Neural progenitor cell (in vitro differentiated cells): ENCODE data around the gene JPT2. TPM values are rescaled to one million over a fixed set of nuclear protein-coding genes. Genes with fewer than 3 reads are reported as not detected.

ENCODE experiments used
- DNase-seq: peaks from one replicate; pipeline ENCODE4 v3.0.0-alpha.2; 2016; ENCODE audit warnings: low spot score
- H2AFZ ChIP-seq: fragments of 200-600 bp; sonication (generic); replicated peaks from 2 replicates; pipeline ENCODE4 v1.6.1; 2016; ENCODE audit warnings: antibody characterized with exemption
- H3F3A ChIP-seq: fragments of 200-600 bp; sonication (generic); 2 replicates; pipeline ENCODE4 v1.6.1; 2016; ENCODE audit warnings: antibody characterized with exemption, low read depth
- H3K27ac ChIP-seq: fragments of 200-600 bp; sonication (generic); 2 replicates; pipeline ENCODE4 v1.5.1; 2016; ENCODE audit warnings: mild to moderate bottlenecking
- H3K27me3 ChIP-seq: fragments of 200-600 bp; sonication (generic); 2 replicates; pipeline ENCODE4 v1.6.1; 2016; ENCODE audit warnings: mild to moderate bottlenecking, moderate library complexity
- H3K36me3 ChIP-seq: fragments of 200-600 bp; sonication (generic); 2 replicates; pipeline ENCODE4 v1.5.1; 2016
- H3K4me1 ChIP-seq: fragments of 200-600 bp; sonication (generic); 2 replicates; pipeline ENCODE4 v1.6.1; 2016; ENCODE audit warnings: mixed run types
- H3K4me2 ChIP-seq: fragments of 200-600 bp; sonication (generic); 2 replicates; pipeline ENCODE4 v1.6.1; 2016
- H3K4me3 ChIP-seq: fragments of 200-600 bp; sonication (generic); 2 replicates; pipeline ENCODE4 v1.5.1; 2016
- H3K79me2 ChIP-seq: fragments of 200-600 bp; sonication (generic); 2 replicates; pipeline ENCODE4 v1.6.1; 2016; ENCODE audit warnings: low read depth
- H3K9ac ChIP-seq: fragments of 200-600 bp; sonication (generic); 2 replicates; pipeline ENCODE4 v1.6.1; 2016
- H3K9me3 ChIP-seq: fragments of 200-600 bp; sonication (generic); 2 replicates; pipeline ENCODE4 v1.5.1; 2016; ENCODE audit warnings: low read depth
- H4K20me1 ChIP-seq: fragments of 200-600 bp; sonication (generic); 2 replicates; pipeline ENCODE4 v1.6.1; 2016; ENCODE audit warnings: low read depth
- H3K27ac Mint-ChIP-seq: 3 replicates; pipeline ENCODE4 v1.8.0; 2021; ENCODE audit warnings: mixed read lengths
- H3K27me3 Mint-ChIP-seq: 2 replicates; pipeline ENCODE4 v1.8.0; 2022; ENCODE audit warnings: low read depth, mild to moderate bottlenecking, inconsistent platforms, moderate library complexity, mixed read lengths; ENCODE audit not compliant: insufficient read depth
- H3K36me3 Mint-ChIP-seq: 3 replicates; pipeline ENCODE4 v1.8.0; 2021; ENCODE audit warnings: mixed read lengths
- H3K4me1 Mint-ChIP-seq: 3 replicates; pipeline ENCODE4 v1.8.0; 2021; ENCODE audit warnings: mixed read lengths
- H3K4me3 Mint-ChIP-seq: 3 replicates; pipeline ENCODE4 v1.8.0; 2021; ENCODE audit warnings: mild to moderate bottlenecking, moderate library complexity, mixed read lengths
- H3K9me3 Mint-ChIP-seq: 3 replicates; pipeline ENCODE4 v1.8.0; 2020; ENCODE audit warnings: mixed read lengths
- EZH2 ChIP-seq: fragments of 200-600 bp; sonication (generic); IDR thresholded peaks from 2 replicates; pipeline ENCODE4 v1.6.1; 2017; ENCODE audit warnings: antibody characterized with exemption, mild to moderate bottlenecking, moderate library complexity
- EZH2phosphoT487 ChIP-seq: fragments of 200-600 bp; sonication (generic); IDR thresholded peaks from 2 replicates; pipeline ENCODE4 v1.6.1; 2017; ENCODE audit warnings: antibody characterized with exemption
- total RNA-seq: library from RNA; depleted of rRNA; stranded (reverse); fragments of >200 nt; gene quantifications from 2 replicates; pipeline ENCODE4 v1.2.3, GENCODE V29; 2015; ENCODE audit warnings: low replicate concordance
- TF ChIP-seq, protein P1 (sequence below): fragments of 200-600 bp; sonication (generic); IDR thresholded peaks from 2 replicates; pipeline ENCODE4 v1.5.1; 2017; ENCODE audit warnings: antibody characterized with exemption, mild to moderate bottlenecking

The JPT2 gene
- total RNA-seq, 1 donor from 2014 or later = 187 TPM

DNA sequence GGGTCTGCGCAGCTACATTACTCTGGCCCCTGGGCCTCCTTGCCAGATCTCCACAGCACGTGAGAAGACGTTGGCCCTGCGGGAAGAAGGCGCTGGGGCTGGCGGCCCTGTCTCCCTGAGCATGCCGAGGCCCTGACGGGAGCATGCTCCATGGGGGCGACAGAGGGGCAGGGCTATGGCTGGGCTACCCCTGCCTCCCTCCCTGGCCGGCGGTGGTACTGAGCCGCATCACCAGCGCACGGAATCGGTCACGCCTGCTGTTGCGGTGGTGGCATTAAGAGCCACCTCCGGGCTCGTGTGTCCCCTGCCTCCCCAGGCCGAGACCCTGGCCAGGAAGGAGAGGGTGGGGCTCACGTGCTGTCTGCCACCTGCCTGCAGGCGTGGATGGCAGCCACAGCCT is 56.0 kb downstream of the JPT2 start:
- peaks cover 2% of the 10 kb centered on the region for H3K9me3 Mint-ChIP-seq
- H3K27me3 Mint-ChIP-seq = no peaks in the 10 kb centered on the region
- no peaks in the 10 kb centered on the region for H3K79me2 ChIP-seq
- H3K9me3 ChIP-seq = no peaks in the 10 kb centered on the region
- TF ChIP-seq EZH2 (no peak), EZH2phosphoT487 (no peak)
- TF ChIP-seq, protein P1, sequence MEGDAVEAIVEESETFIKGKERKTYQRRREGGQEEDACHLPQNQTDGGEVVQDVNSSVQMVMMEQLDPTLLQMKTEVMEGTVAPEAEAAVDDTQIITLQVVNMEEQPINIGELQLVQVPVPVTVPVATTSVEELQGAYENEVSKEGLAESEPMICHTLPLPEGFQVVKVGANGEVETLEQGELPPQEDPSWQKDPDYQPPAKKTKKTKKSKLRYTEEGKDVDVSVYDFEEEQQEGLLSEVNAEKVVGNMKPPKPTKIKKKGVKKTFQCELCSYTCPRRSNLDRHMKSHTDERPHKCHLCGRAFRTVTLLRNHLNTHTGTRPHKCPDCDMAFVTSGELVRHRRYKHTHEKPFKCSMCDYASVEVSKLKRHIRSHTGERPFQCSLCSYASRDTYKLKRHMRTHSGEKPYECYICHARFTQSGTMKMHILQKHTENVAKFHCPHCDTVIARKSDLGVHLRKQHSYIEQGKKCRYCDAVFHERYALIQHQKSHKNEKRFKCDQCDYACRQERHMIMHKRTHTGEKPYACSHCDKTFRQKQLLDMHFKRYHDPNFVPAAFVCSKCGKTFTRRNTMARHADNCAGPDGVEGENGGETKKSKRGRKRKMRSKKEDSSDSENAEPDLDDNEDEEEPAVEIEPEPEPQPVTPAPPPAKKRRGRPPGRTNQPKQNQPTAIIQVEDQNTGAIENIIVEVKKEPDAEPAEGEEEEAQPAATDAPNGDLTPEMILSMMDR = no peak
- H3K27me3 ChIP-seq = no peaks in the 10 kb centered on the region
- no peaks in the 10 kb centered on the region for H3K4me1 Mint-ChIP-seq
- H3K9ac ChIP-seq = no peak overlapping the region
- no peaks in the 10 kb centered on the region for H3K36me3 ChIP-seq
- peaks cover 2% of the 10 kb centered on the region for H4K20me1 ChIP-seq
- no peak overlapping the region for H3K4me3 ChIP-seq
- no peak for DNase-seq
- peaks cover 45% of the 10 kb centered on the region for H3F3A ChIP-seq
- no peak overlapping the region for H3K4me3 Mint-ChIP-seq
- no peak overlapping the region for H3K27ac Mint-ChIP-seq
- H3K4me1 ChIP-seq = no peaks in the 10 kb centered on the region
- no peak overlapping the region for H3K27ac ChIP-seq
- no peak overlapping the region for H3K4me2 ChIP-seq
- peaks cover 4% of the 10 kb centered on the region for H3K36me3 Mint-ChIP-seq
- H2AFZ ChIP-seq = no peak overlapping the region

DNA sequence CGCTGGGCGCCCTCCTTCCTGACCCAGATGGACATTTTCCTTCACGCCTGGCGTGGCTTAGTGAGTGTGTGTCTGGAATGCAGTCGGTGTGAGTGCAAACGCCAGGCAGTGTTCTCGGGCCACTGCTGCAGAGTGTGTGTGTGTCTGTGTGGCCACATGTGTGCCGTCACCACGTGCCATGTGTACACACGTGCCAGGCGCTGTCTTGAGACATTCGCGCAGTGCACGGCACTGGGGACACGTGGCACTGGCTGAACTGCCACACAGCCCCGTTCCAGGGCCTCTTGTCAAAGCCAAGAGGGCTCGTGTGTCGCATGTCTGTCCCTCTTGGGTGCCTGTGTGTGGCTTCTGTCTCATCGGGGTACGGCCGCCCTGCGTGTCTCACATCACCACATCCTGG is 56.7 kb downstream of the JPT2 start:
- Mint-ChIP-seq H3K9me3 (peaks cover 2% of the 10 kb centered on the region), H3K27ac (no peak overlapping the region), H3K4me3 (no peak overlapping the region), H3K27me3 (no peaks in the 10 kb centered on the region), H3K4me1 (no peaks in the 10 kb centered on the region), H3K36me3 (peaks cover 3% of the 10 kb centered on the region)
- peaks cover 52% of the 10 kb centered on the region for H3F3A ChIP-seq
- H3K27me3 ChIP-seq = no peaks in the 10 kb centered on the region
- DNase-seq = no peak
- H3K4me1 ChIP-seq = no peaks in the 10 kb centered on the region
- no peak overlapping the region for H3K4me2 ChIP-seq
- H3K27ac ChIP-seq = no peak overlapping the region
- no peak overlapping the region for H2AFZ ChIP-seq
- H3K9me3 ChIP-seq = no peaks in the 10 kb centered on the region
- TF ChIP-seq, protein P1 = no peak
- TF ChIP-seq EZH2 = no peak
- TF ChIP-seq EZH2phosphoT487 = no peak
- H3K79me2 ChIP-seq = no peaks in the 10 kb centered on the region
- H3K36me3 ChIP-seq = no peaks in the 10 kb centered on the region
- H3K4me3 ChIP-seq = no peak overlapping the region
- H3K9ac ChIP-seq = no peak overlapping the region
- no peaks in the 10 kb centered on the region for H4K20me1 ChIP-seq

DNA sequence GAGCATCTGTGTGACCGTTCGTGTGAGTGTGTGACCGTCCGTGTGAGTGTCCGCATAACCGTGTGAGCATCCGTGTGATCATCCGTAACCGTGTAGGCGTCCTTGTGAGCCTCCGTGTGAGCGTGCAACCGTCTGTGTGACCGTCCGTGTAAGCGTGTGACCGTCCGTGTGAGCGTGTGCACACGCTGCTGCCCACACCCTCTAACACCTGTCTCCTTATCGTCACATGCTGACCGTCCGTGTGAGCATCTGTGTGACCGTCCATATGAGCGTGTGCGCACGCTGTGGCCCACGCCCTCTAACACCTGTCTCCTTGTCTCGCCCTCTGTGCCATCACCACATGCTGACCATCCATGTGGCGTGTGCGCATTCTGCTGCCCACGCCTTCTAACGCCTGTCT is 62.2 kb downstream of the JPT2 start:
- TF ChIP-seq EZH2phosphoT487 (no peak), EZH2 (no peak)
- TF ChIP-seq, protein P1 = no peak
- H3K36me3 Mint-ChIP-seq = peaks cover 2% of the 10 kb centered on the region
- peaks cover 49% of the 10 kb centered on the region for H3F3A ChIP-seq
- no peaks in the 10 kb centered on the region for H3K9me3 Mint-ChIP-seq
- no peaks in the 10 kb centered on the region for H4K20me1 ChIP-seq
- H3K4me1 ChIP-seq = no peaks in the 10 kb centered on the region
- no peaks in the 10 kb centered on the region for H3K4me1 Mint-ChIP-seq
- H3K4me2 ChIP-seq = no peak overlapping the region
- H3K4me3 Mint-ChIP-seq = no peak overlapping the region
- H3K27me3 Mint-ChIP-seq = no peaks in the 10 kb centered on the region
- no peak overlapping the region for H3K27ac ChIP-seq
- H3K9ac ChIP-seq = no peak overlapping the region
- no peak for DNase-seq
- H3K79me2 ChIP-seq = no peaks in the 10 kb centered on the region
- H3K36me3 ChIP-seq = no peaks in the 10 kb centered on the region
- H2AFZ ChIP-seq = no peak overlapping the region
- H3K27ac Mint-ChIP-seq = no peak overlapping the region
- no peaks in the 10 kb centered on the region for H3K9me3 ChIP-seq
- H3K27me3 ChIP-seq = no peaks in the 10 kb centered on the region
- H3K4me3 ChIP-seq = no peak overlapping the region
